Naive B cell (primary cell): ENCODE results near the gene POC1A. TPM values are rescaled to one million over a fixed set of nuclear protein-coding genes. Genes with fewer than 3 reads are reported as not detected.

Source experiments
- ATAC-seq, 2 donors: fragments of 150-1000 bp; cut with Tn5 transposase; 2 replicates each; pipeline ENCODE4 v1.10.0; 2021; ENCODE audit warnings: low read depth in 2 of 2, mild to moderate bottlenecking in 2 of 2, moderate library complexity in 2 of 2
- DNase-seq: peaks from one replicate; pipeline ENCODE4 v3.0.0; 2022
- H3K27ac Mint-ChIP-seq, 6 donors: one replicate each; pipeline ENCODE4 v1.8.0; 2020 to 2022; ENCODE audit warnings: mild to moderate bottlenecking in 6 of 6, mixed read lengths in 6 of 6, moderate library complexity in 5 of 6, inconsistent platforms in 2 of 6
- H3K27me3 Mint-ChIP-seq, 3 donors: one replicate each; pipeline ENCODE4 v1.8.0; 2021 to 2022; ENCODE audit warnings: mixed read lengths in 3 of 3, mild to moderate bottlenecking in 1 of 3
- H3K36me3 Mint-ChIP-seq, 2 donors: one replicate each; pipeline ENCODE4 v1.8.0; 2020 to 2022; ENCODE audit warnings: mixed read lengths in 2 of 2, inconsistent platforms in 1 of 2, mild to moderate bottlenecking in 1 of 2
- H3K4me1 Mint-ChIP-seq, 3 donors: one replicate each; pipeline ENCODE4 v1.8.0; 2020 to 2022; ENCODE audit warnings: mixed read lengths in 3 of 3, inconsistent platforms in 1 of 3, mild to moderate bottlenecking in 1 of 3, moderate library complexity in 1 of 3
- H3K4me3 Mint-ChIP-seq, 8 donors: one replicate each; pipeline ENCODE4 v1.8.0; 2020 to 2022; ENCODE audit warnings: mild to moderate bottlenecking in 8 of 8, mixed read lengths in 8 of 8, moderate library complexity in 8 of 8, inconsistent platforms in 2 of 8
- H3K9me3 Mint-ChIP-seq, 7 donors: one replicate each; pipeline ENCODE4 v1.8.0; 2020 to 2022; ENCODE audit warnings: mixed read lengths in 7 of 7, mild to moderate bottlenecking in 5 of 7, inconsistent platforms in 2 of 7, moderate library complexity in 1 of 7
- polyA plus RNA-seq, 6 donors: library from polyadenylated mRNA; unstranded; fragments of 300-500 nt; fragmentation: Illumina TruSeq; gene quantifications; one replicate each; pipeline ENCODE4 v1.2.3, GENCODE V29; 2021; ENCODE audit warnings: low read depth in 6 of 6

Gene POC1A
- polyA plus RNA-seq, 6 donors from 2014 or later: 1.2 to 4.9 (median 1.6) TPM

- Mint-ChIP-seq H3K27ac (peak overlapping the region in 2 of 6 donors; percentile 38 to 60), H3K4me1 (peaks cover 7 to 13% (median 12%) of the 10 kb centered on the region in 3 donors), H3K27me3 (no peaks in the 10 kb centered on the region), H3K36me3 (no peaks in the 10 kb centered on the region), H3K4me3 (peak overlapping the region in 1 of 8 donors; percentile 29), H3K9me3 (no peaks in the 10 kb centered on the region)
- no peak for DNase-seq
- no peak for ATAC-seq
These were observed 69.8 kb downstream of the POC1A start for GRCh38 chr3:52084216-52084945.

DNA sequence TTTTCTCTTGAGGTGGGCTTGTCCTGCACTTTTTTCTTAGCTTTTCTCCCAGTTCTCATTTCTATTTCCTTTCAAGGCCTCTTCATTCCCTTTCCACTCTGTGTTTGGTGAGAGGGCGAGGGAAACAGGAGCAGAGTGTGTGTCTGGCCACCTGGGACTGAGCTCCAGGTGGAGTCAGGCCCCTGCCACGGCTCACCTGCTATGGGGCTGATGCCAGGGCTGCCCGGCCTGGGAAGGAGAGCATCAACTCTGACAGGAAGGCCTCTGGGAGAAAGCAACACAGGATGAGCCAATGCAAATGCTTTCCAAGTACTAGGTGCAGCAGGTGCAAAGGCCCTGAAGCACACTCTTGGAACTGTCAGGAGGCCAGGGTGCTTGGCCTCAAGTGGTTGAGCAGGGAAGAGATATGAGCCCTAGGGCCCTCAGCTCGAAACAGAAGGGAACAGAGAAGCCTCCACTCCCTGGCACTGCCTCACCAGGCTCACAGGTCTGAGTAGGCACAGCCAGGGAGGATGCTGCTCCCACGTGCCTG, 70.6 kb downstream of the POC1A start:
- no peak for DNase-seq
- ATAC-seq: no peak
- H3K4me3 Mint-ChIP-seq: no peak overlapping the region
- no peaks in the 10 kb centered on the region for H3K27me3 Mint-ChIP-seq
- no peaks in the 10 kb centered on the region for H3K9me3 Mint-ChIP-seq
- peaks cover 7 to 13% (median 12%) of the 10 kb centered on the region in 3 donors for H3K4me1 Mint-ChIP-seq
- no peaks in the 10 kb centered on the region for H3K36me3 Mint-ChIP-seq
- H3K27ac Mint-ChIP-seq: peak overlapping the region in 1 of 6 donors; percentile 32

DNA sequence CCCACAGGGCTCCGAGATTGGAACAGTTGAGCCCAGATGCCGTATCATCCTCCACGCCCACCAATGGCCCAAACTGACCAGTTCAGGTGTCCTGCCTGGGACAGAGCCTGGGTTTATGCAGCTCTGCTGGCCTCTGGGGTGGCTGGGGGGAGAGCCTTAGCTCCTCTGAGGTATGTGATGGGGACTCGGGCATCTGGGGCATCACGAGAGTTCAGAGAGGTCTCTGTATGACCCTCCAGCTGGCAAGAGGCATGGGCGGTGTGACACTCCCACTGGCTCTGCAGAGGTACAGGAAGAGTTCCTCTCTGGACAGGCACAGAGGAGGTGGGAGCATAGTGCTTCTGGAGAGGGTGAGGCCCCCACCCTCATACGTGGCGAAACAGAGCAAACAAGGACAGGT, 71.3 kb downstream of the POC1A start:
- no peak for DNase-seq
- H3K4me3 Mint-ChIP-seq: peak overlapping the region in 1 of 8 donors; percentile 12
- H3K36me3 Mint-ChIP-seq: no peaks in the 10 kb centered on the region
- no peak for ATAC-seq
- H3K27me3 Mint-ChIP-seq: no peaks in the 10 kb centered on the region
- H3K27ac Mint-ChIP-seq: no peak overlapping the region
- H3K9me3 Mint-ChIP-seq: no peaks in the 10 kb centered on the region
- peaks cover 7 to 13% (median 12%) of the 10 kb centered on the region in 3 donors for H3K4me1 Mint-ChIP-seq

GRCh38 chr3:52080830-52081719, 73.1 kb downstream of the POC1A start:
- ATAC-seq (no peak), DNase-seq (no peak)
- H3K27me3 Mint-ChIP-seq: no peaks in the 10 kb centered on the region
- H3K36me3 Mint-ChIP-seq: no peaks in the 10 kb centered on the region
- H3K27ac Mint-ChIP-seq: peak overlapping the region in 1 of 6 donors; percentile 3
- H3K4me3 Mint-ChIP-seq: peak overlapping the region in 1 of 8 donors; percentile 42
- peaks cover 0 to 3% (median 2%) of the 10 kb centered on the region in 3 donors for H3K4me1 Mint-ChIP-seq
- no peaks in the 10 kb centered on the region for H3K9me3 Mint-ChIP-seq

DNA sequence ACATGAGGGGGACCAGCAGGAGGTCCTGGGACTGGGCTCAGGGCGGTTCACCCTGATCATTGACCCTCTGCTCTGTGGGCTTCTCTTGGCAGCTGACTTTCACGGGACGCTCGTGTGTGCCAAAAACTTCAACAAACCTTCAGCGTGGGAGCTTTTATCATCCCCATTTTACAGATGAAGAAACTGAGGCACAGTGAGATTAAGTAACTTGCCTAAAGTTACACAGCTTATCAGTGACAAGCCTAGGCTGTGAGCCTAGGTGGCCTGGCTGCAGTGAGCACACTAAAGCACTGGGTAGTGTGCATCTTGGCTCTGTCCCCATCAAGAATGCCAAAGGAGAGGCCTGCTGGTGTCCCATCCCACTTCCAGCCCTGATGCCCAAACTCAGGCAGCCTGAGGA, 74.3 kb downstream of the POC1A start:
- no peak for ATAC-seq
- no peaks in the 10 kb centered on the region for H3K36me3 Mint-ChIP-seq

DNA sequence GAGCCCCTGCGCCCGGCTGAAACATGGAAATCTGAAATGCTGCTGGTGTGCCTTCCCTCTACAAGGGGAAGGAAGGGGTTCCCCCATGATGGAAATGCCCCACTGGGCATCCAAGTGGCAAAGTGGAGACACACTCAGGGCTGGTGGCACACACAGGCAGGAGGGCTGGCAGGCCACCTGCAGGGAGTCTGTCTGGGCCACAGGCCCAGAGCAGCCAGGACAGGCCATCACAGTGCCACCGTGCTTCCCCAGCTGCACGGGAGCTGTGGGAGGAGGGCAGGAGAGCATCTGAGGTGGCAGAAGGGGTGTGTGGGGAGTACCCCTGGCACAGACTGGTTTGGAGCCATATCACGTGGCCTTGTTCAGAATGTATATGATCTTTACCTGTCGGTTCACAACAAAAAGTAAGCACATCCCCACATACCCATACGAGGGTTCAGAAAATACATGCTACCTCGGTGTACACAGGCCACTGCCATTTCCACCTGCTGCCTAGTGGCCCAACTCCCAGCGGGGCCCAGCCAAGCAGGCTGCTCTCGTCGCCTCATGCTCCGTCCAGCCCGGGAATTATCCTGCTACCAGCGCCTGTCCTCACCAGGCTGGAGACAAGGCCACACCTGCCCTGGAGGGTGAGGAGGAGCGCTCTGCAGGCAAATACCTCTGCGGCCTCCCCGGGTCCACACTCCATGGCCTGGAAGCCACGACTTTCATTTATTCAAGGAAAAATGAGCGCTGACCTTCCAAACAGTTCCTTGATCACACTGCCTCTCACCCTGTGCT, 75.3 kb downstream of the POC1A start:
- Mint-ChIP-seq H3K27ac (peak overlapping the region in 1 of 6 donors; percentile 14), H3K9me3 (no peaks in the 10 kb centered on the region), H3K4me3 (peak overlapping the region in 1 of 8 donors; percentile 53), H3K27me3 (no peaks in the 10 kb centered on the region), H3K4me1 (no peaks in the 10 kb centered on the region), H3K36me3 (no peaks in the 10 kb centered on the region)
- DNase-seq (no peak), ATAC-seq (no peak)

More for the DNA sequence above, 74.3 kb downstream of the POC1A start:
- Mint-ChIP-seq H3K9me3 (no peaks in the 10 kb centered on the region), H3K27me3 (no peaks in the 10 kb centered on the region), H3K4me1 (peaks cover 0 to 3% (median 0%) of the 10 kb centered on the region in 3 donors), H3K27ac (peak overlapping the region in 1 of 6 donors; percentile 74), H3K4me3 (no peak overlapping the region)
- no peak for DNase-seq

DNA sequence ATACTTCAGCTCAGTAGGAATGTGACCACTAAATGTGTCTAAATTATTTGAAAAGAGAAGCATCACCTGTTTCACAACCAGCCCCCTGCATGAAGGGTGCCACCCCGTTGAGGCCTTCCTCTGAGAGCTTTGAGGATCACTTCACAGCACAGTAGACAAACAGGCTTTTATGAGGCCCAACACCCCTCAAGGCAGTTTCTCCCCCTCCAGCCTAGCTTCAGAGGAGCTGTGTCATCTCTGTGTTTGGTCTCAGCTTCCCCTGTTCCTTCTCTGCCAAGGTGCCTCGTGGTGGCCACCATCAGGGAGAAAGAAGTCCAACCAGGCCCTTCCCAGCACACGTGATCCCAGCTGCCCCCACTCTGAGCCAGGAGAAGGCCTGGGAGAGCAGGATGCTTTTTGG, 76.3 kb downstream of the POC1A start:
- no peaks in the 10 kb centered on the region for H3K27me3 Mint-ChIP-seq
- H3K27ac Mint-ChIP-seq: peak overlapping the region in 1 of 6 donors; percentile 75
- H3K9me3 Mint-ChIP-seq: no peaks in the 10 kb centered on the region
- DNase-seq (no peak), ATAC-seq (no peak)
- no peaks in the 10 kb centered on the region for H3K4me1 Mint-ChIP-seq
- no peaks in the 10 kb centered on the region for H3K36me3 Mint-ChIP-seq
- no peak overlapping the region for H3K4me3 Mint-ChIP-seq

DNA sequence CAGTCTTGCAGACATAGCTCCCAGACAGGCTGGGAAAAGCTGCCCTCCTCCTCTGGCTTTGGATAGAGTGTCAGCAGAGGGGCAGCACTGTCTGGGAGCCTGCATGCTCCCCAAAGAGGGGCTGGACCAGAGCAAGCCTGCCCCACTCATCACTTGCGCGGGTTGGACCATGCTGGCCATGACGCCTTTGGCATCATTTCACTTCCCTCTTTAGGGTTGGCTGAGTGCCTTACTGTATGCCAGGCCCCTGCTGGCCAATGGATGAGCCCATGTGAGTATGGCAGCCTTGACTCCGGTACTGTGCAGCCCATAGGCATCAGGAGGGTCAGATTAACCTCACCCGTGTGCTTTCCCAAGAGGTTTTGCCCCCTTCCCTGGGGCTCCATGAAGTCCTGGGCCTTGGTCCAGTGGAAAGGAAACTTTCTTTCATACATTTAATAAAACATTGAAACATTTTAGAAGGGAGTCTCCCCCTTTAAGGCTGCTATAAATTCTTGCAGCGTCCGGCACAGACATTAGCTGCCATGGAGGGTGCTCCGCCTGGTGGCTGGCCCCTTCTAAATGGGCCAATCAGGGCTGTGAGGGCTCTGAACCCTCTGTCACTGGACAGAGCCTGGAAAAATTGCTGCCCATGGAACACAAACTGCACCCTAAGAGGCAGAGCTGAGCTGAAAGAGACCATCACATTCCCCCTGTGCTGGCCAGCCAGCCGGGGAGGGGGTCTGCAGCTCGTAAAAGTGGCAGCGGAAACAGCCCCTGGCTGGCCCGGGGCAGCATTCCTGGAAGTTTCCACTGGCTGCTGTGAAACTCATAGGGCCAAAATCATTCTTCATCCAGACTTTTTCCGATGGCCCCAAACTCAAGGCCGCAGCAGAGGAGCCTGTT, 77.1 kb downstream of the POC1A start:
- DNase-seq (no peak), ATAC-seq (no peak)
- Mint-ChIP-seq H3K9me3 (no peaks in the 10 kb centered on the region), H3K4me1 (no peaks in the 10 kb centered on the region), H3K4me3 (no peak overlapping the region), H3K27ac (no peak overlapping the region), H3K27me3 (no peaks in the 10 kb centered on the region), H3K36me3 (no peaks in the 10 kb centered on the region)

DNA sequence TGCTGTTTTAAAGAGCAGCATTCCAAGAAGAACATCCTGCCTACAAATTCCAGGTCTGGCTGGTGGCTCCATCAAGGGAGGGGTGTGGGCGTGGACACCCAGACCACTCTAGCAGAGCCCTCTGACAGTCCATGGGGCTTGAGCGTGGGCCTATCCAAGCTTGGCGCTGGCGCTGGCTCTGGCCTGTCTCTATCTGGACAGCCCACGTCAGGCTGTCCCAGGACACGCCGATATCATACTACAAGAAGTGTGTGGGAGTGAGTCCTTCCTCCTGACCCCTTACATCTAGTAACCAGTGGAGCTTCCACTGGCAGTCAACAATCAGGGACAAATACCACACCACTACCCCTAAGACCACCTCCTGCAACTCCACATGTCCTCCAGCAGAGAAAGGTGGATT, 80.7 kb downstream of the POC1A start:
- ATAC-seq (no peak), DNase-seq (no peak)
- no peak overlapping the region for H3K27ac Mint-ChIP-seq
- no peaks in the 10 kb centered on the region for H3K36me3 Mint-ChIP-seq
- H3K4me3 Mint-ChIP-seq: no peak overlapping the region
- H3K4me1 Mint-ChIP-seq: no peaks in the 10 kb centered on the region
- H3K9me3 Mint-ChIP-seq: no peaks in the 10 kb centered on the region
- H3K27me3 Mint-ChIP-seq: no peaks in the 10 kb centered on the region

DNA sequence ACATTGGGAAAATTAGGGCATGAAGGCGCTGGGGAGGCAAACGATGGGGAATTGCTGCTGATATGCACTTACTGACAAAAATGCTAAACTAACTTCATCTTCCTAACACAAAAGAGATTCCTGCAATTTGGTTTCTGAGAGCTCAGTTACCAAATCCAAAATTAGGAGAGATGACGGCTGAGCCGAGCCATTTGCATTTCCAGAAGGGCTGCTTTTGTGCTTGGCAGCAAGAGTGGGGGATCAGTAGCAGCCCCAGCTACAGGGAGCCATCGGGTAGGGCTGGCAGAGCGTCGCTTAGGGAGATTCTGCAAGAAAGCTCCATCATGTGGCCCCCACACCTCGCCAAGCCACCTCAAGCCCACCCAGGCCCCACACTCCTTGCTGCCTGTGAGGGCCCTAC, 81.8 kb downstream of the POC1A start:
- Mint-ChIP-seq H3K4me1 (no peaks in the 10 kb centered on the region), H3K27ac (no peak overlapping the region), H3K4me3 (no peak overlapping the region), H3K9me3 (no peaks in the 10 kb centered on the region), H3K36me3 (no peaks in the 10 kb centered on the region), H3K27me3 (no peaks in the 10 kb centered on the region)
- ATAC-seq (no peak), DNase-seq (no peak)

DNA sequence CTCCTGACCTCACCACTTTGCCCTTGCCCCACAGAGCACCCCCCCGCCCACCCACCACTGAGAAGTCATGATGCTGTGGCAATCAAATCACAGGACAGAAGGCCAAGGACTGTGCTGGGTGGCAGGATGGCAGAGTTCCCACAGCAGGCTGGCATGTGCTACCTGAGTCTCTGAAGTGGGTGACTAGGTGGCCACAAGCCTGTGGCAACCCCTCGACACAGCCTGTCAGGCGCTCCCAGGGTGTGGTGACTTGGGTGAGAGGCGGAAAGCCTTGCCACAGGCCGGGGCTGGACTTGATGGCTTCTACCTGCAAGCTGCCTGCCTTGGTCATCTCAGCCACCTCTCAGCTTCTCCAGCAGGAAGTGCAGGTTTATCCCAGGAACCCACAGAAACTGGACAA, 82.2 kb downstream of the POC1A start:
- Mint-ChIP-seq H3K27ac (no peak overlapping the region), H3K36me3 (no peaks in the 10 kb centered on the region), H3K4me1 (no peaks in the 10 kb centered on the region), H3K9me3 (no peaks in the 10 kb centered on the region), H3K27me3 (no peaks in the 10 kb centered on the region), H3K4me3 (no peak overlapping the region)
- ATAC-seq (no peak), DNase-seq (no peak)

GRCh38 chr3:52070724-52071621, 83.2 kb downstream of the POC1A start:
- Mint-ChIP-seq H3K36me3 (no peaks in the 10 kb centered on the region), H3K4me1 (no peaks in the 10 kb centered on the region), H3K4me3 (no peak overlapping the region), H3K27ac (peak overlapping the region in 1 of 6 donors; percentile 69), H3K9me3 (no peaks in the 10 kb centered on the region), H3K27me3 (no peaks in the 10 kb centered on the region)
- no peak for DNase-seq
- no peak for ATAC-seq
